HG02943 (cell line): ENCODE data around the gene MTSS2.

Experiments
- ATAC-seq: cut with Tn5 transposase; IDR thresholded peaks from one replicate; pipeline ENCODE4 v1.9.1; 2021; ENCODE audit warnings: mild to moderate bottlenecking, low read depth, moderate library complexity; ENCODE audit not compliant: unreplicated experiment

The MTSS2 gene

DNA sequence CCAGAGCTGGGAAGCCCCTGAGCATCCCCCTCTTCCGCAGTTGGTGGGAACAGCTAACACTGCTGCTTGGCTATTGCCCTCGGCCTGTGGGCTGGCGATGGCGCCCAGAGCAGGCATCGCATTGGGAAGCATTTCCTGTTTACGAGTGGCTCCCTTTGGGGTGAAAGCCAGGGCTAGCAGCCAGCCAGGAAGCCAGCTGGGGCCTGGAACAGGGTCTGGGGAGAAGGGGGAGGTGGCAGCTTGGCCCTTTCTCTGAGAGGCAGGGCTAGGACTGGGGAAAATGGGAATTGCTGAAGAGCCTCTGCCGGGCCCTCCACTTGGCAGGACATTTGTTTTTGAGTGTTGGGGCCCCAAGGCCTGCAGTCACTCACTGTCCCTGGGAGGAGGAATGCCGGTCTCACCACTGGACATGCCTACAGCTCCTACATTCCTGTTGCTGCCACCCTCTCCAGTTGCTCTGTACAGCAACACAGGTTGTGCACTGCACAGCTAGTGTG, 2.4 kb upstream of the MTSS2 start:
- no peak for ATAC-seq

- no peak for ATAC-seq
These were observed 1.9 kb upstream of the MTSS2 start for GRCh38 chr16:70687671-70688245.

DNA sequence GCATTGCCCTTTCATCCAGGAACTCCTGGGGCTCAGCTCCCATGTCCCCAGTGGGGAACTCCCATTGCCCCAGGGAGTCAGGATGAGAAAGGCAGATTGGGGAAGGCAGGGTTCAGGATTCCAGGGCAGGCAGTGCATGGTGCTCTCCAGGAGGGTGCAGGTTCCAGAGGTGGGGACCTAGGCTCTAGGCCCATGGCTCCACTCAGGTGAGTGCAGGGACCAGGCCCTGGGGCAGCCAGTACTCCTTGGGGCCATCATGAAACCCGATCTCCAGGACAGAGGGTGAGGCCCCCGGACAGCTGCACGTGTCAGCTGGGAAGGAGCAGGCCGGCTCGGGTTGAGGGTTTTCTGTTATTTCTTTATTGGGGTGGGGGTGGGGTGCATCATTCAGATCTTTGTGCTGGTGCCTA, 1.3 kb upstream of the MTSS2 start:
- no peak for ATAC-seq

GRCh38 chr16:70686376-70687101, 686 bp upstream of the MTSS2 start:
- no peak for ATAC-seq

DNA sequence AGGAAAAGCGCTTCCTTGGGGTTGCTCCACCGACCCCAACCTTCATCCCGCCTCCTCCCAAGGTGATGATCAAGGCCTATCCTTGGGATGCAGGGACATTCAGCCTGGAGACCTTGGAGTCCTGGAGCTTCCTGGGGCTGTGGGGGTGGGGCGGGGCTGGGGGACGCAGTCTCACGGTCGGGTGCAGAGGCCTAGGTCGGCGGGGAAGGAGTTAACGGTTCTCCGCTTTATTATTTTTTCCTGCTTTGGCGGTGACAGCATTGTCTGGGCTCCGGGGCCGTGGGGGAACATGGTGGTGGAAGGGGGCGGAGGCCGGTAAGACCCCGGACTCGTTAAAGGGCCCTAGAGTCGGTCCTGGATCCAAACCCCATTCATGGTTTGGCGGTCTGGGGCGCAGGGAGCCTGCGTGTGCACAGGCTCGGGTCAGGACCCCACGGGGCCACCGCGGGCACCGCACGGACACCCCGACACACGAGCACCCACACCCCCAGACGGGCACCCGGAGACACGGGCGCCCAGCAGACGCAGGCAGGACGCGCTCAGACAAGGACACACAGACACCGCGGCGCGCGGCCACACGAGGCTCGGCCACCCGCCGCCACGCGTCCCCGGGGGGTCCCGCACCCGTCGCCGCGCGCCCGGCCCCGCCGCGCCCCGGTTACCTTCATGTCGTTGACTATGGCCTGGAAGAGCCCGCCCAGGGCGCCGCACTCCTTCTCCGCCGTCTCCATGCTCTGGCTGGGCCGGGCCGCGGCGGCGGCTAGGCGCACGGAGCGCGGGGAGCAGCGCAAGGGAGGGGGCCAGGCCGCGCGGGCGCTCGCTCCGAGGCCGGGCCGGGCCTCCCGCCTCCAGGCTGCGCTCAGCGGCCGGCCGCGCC, 554 bp downstream of the MTSS2 start:
- ATAC-seq, result no peak

- no peak for ATAC-seq
These were observed 1.4 kb downstream of the MTSS2 start for GRCh38 chr16:70684146-70685060.

GRCh38 chr16:70683146-70683944, 2.5 kb downstream of the MTSS2 start:
- ATAC-seq, result no peak

DNA sequence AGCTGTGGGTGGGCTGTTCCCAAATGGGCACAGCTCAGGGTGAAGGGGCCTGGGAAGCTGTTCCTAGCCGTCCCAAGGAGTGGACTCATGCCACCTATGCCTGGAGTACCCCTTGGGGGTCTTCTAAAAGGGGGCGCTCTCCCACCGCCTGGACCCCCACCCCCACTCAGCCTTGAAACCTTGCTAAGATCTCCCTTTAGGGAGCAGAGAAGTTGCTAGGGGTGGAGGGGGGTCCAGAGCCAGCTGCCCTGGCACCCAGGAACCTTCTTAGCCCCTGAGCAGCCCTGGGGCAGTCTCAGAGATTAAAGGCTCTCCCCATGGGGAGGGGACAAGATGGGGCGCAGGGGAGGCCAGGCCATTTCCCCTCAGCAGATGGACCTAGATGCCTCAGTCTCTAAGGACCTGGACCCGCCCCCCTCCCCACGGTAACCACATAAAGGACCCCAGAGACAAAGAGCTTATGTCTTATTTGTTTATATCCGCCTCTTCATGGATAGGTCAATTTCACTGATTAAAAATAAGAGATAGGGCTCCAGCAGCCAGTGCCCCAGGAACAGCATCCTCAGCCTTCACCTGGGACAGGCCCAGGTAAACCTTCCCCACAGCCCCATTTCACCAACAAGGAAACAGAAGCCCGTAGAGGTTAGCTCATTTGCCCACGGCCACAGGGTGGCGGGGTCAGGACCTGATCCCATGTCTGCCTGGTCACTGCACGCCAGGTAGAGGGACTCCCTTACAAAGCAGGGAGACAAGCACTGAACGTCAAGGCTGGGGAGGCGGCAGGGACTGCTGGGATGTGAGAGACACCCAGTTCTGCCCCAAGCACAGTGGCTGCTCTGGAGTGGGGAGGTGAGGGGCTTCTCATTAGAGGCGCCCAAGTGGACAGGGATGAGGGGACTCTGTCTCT, 3.4 kb downstream of the MTSS2 start:
- ATAC-seq, result no peak

GRCh38 chr16:70681382-70682238, 4.2 kb downstream of the MTSS2 start:
- ATAC-seq, result no peak

DNA sequence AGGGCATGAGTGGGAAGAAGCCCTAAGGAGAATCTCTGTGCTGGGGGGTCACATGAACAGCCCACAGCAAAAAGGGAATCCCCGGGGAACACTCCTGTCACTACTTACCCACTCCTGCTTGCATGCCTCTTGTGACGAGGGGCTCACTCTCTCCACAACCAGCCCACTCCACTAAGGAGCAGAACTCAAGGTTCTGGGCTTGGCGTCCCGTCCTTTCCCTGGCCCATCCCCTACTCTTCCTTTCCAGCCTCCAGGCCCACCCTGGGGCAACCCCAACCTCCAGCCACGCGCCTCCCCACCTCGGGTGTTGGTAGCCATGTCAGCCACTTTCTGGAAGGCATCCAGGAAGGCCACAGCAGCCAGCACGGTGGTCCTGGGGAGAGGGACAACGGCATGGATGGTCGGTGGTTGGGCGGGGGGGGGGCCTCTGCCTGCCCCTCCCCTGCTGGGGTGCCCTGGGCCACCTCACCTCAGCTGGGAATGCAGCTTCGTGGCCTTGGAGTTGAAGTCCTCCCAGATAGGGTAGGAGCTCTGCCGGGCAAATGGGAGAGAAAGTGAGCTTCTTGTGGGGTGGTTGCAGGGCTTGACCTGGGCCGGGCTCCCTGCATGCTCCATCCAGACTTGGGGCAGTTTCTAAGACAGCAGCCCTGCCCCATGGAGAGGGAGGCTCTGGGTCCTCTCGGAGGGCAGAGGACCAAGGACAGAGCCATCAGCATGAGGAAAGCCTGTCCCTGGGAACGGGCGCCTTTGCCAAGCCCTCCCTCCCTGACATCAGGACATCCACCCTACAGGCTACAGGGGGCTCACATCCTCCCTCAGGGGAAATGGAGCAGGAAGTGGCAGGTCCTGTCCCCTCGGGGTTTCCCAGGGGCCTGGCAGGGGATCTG, 5.1 kb downstream of the MTSS2 start:
- no peak for ATAC-seq

- ATAC-seq, result no peak
These were observed 6.0 kb downstream of the MTSS2 start for GRCh38 chr16:70679671-70680494.

GRCh38 chr16:70678898-70679670, 6.8 kb downstream of the MTSS2 start:
- ATAC-seq, result no peak

GRCh38 chr16:70678121-70678897, 7.5 kb downstream of the MTSS2 start:
- no peak for ATAC-seq

- no peak for ATAC-seq
These were observed 8.2 kb downstream of the MTSS2 start for GRCh38 chr16:70677499-70678120.
